Activated T-cell treated with anti-CD3 and anti-CD28 coated beads, Interleukin-2, amount 50 U/mL, for 24 hours (primary cell): ENCODE results near the gene SLC25A33.

Experiments used
- DNase-seq: peaks from one replicate; pipeline ENCODE4 v3.0.0-alpha.2; 2020
- H3K27ac Mint-ChIP-seq: 2 replicates; pipeline ENCODE4 v1.8.0; 2020; ENCODE audit warnings: mild to moderate bottlenecking, mixed read lengths
- H3K27me3 Mint-ChIP-seq: 2 replicates; pipeline ENCODE4 v1.8.0; 2020; ENCODE audit warnings: mixed read lengths
- H3K36me3 Mint-ChIP-seq: 2 replicates; pipeline ENCODE4 v1.8.0; 2020; ENCODE audit warnings: low read depth, mixed read lengths
- H3K4me1 Mint-ChIP-seq: 2 replicates; pipeline ENCODE4 v1.8.0; 2020; ENCODE audit warnings: low read depth, mixed read lengths
- H3K4me3 Mint-ChIP-seq: 2 replicates; pipeline ENCODE4 v1.8.0; 2020; ENCODE audit warnings: mild to moderate bottlenecking, moderate library complexity, mixed read lengths
- H3K9me3 Mint-ChIP-seq: 2 replicates; pipeline ENCODE4 v1.8.0; 2020; ENCODE audit warnings: mixed read lengths

The SLC25A33 gene

DNA sequence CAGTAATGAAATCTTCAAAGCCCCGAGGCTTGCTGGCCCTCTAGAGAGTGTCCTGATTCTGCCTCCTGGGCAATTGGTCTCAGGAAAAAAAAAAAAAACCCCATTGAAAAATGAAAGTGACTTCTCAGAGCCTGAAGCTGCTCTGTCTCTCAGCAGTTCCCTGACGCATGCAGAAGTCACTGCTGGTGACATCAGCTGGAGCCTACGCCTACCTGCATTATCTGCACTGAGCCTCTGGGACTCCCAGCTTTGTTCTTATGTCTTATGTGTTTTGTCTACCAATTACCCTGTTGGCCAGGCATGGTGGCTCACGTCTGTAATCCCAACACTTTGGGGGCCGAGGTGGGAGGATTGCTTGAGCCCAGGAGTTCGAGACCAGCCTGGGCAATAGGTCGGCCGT, 10.1 kb upstream of the SLC25A33 start:
- DNase-seq: no peak
- Mint-ChIP-seq H3K36me3 (no peaks in the 10 kb centered on the region), H3K9me3 (no peaks in the 10 kb centered on the region), H3K27me3 (no peaks in the 10 kb centered on the region), H3K4me3 (no peak overlapping the region), H3K27ac (no peak overlapping the region), H3K4me1 (no peaks in the 10 kb centered on the region)

DNA sequence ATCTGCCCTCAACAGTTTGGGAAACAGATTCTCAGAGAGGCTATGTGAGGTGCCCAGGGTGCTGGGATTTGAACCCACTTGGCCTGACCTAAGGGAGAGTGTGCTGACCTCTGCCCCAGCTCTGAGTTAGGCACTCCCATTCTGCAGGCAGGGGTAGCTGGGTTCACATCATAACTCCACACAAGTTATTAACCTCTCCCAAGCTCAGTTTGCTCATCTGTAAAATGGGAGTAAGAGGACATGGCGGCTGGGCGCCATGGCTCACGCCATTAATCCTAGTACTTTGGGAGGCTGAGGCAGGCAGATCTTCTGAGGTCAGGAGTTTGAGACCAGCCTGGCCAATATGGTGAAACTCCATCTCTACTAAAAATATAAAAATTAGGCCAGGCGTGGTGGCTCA, 8.9 kb upstream of the SLC25A33 start:
- no peak for DNase-seq
- H3K4me1 Mint-ChIP-seq: no peaks in the 10 kb centered on the region
- no peaks in the 10 kb centered on the region for H3K36me3 Mint-ChIP-seq
- H3K27ac Mint-ChIP-seq: no peak overlapping the region
- H3K9me3 Mint-ChIP-seq: no peaks in the 10 kb centered on the region
- no peaks in the 10 kb centered on the region for H3K27me3 Mint-ChIP-seq
- H3K4me3 Mint-ChIP-seq: no peak overlapping the region

GRCh38 chr1:9534953-9535352, 4.3 kb upstream of the SLC25A33 start:
- no peaks in the 10 kb centered on the region for H3K9me3 Mint-ChIP-seq
- no peak overlapping the region for H3K27ac Mint-ChIP-seq
- H3K27me3 Mint-ChIP-seq: no peaks in the 10 kb centered on the region
- H3K4me1 Mint-ChIP-seq: peaks cover 15% of the 10 kb centered on the region
- peaks cover under 1% of the 10 kb centered on the region for H3K36me3 Mint-ChIP-seq
- DNase-seq: no peak
- no peak overlapping the region for H3K4me3 Mint-ChIP-seq

DNA sequence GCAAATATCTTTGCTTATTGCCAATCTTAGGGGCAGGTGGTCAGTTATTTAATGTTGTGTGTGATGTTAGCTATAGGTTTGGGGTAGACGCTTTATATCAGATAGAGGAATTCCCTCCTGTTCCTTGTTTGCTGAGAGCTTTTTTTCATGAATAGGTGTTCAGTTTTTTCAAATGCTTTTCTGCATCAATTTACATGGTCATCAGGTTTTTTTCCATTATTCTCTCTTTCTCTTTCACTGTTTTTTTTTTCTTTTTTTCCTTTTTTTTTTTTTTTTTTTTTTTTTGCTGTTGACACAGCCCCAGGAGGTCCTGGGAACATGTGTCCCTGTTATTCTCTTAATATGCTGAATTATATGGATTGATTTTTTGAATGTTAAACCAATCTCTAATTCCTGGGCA, 3.0 kb upstream of the SLC25A33 start:
- H3K4me1 Mint-ChIP-seq: peaks cover 25% of the 10 kb centered on the region
- no peak overlapping the region for H3K27ac Mint-ChIP-seq
- DNase-seq: no peak
- H3K36me3 Mint-ChIP-seq: peaks cover 13% of the 10 kb centered on the region
- no peaks in the 10 kb centered on the region for H3K9me3 Mint-ChIP-seq
- no peaks in the 10 kb centered on the region for H3K27me3 Mint-ChIP-seq
- H3K4me3 Mint-ChIP-seq: no peak overlapping the region

GRCh38 chr1:9537863-9538668, 1.2 kb upstream of the SLC25A33 start:
- Mint-ChIP-seq H3K4me1 (peaks cover 36% of the 10 kb centered on the region), H3K9me3 (no peaks in the 10 kb centered on the region), H3K4me3 (no peak overlapping the region), H3K36me3 (peaks cover 25% of the 10 kb centered on the region), H3K27ac (peak overlapping the region; percentile 4), H3K27me3 (no peaks in the 10 kb centered on the region)
- DNase-seq: no peak

- H3K27ac Mint-ChIP-seq: peak overlapping the region; percentile 86
- H3K4me3 Mint-ChIP-seq: peak overlapping the region; percentile 69
- no peaks in the 10 kb centered on the region for H3K9me3 Mint-ChIP-seq
- H3K36me3 Mint-ChIP-seq: peaks cover 25% of the 10 kb centered on the region
- no peaks in the 10 kb centered on the region for H3K27me3 Mint-ChIP-seq
- peaks cover 36% of the 10 kb centered on the region for H3K4me1 Mint-ChIP-seq
- no peak for DNase-seq
These were observed 548 bp upstream of the SLC25A33 start for GRCh38 chr1:9538669-9539164.

- Mint-ChIP-seq H3K36me3 (peaks cover 28% of the 10 kb centered on the region), H3K27ac (peak overlapping the region; percentile 91), H3K4me3 (peak overlapping the region; percentile 94), H3K4me1 (peaks cover 39% of the 10 kb centered on the region), H3K9me3 (no peaks in the 10 kb centered on the region), H3K27me3 (no peaks in the 10 kb centered on the region)
- peak; percentile 81 for DNase-seq
These were observed 725 bp downstream of the SLC25A33 start for GRCh38 chr1:9539829-9540550.

DNA sequence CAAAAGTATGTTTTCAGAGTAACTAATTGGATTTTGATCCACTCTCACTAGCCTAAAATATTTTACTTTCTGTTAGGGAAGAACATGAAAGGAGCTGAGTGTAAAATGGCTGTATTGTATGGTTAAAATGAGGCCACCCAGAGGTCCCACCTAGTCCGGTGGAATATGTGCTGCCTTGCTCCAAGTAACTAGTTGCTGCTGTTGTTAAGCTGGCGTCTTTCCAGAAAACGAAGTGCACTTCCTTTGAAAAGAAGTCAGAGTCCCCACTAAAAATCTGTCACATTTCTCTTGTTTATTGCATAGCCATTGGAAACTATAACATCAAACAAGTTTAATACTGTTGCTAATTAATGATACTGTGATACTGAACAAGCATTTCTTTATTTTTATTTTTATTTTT, 3.2 kb downstream of the SLC25A33 start:
- peak overlapping the region; percentile 13 for H3K4me3 Mint-ChIP-seq
- H3K27ac Mint-ChIP-seq: no peak overlapping the region
- H3K4me1 Mint-ChIP-seq: peaks cover 48% of the 10 kb centered on the region
- no peaks in the 10 kb centered on the region for H3K27me3 Mint-ChIP-seq
- peaks cover 36% of the 10 kb centered on the region for H3K36me3 Mint-ChIP-seq
- no peak for DNase-seq
- no peaks in the 10 kb centered on the region for H3K9me3 Mint-ChIP-seq

DNA sequence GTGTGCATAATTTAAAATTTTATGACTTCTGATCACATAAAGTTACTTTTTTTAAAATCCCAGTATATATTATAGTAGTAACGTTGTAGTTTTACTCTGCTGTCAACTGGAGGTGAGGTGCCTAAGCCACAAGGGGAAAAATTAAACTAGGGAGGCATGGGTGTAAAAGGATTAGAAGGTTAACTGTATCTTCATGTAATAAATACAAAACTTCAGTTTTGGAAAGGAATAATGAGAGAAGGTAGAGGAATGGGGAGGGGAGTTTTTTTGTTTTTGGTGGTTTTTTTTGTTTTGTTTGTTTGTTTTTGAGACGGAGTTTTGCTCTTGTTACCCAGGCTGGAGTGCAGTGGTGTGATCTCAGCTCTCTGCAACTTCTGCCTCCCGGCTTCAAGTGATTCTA, 5.7 kb downstream of the SLC25A33 start:
- H3K4me3 Mint-ChIP-seq: no peak overlapping the region
- H3K4me1 Mint-ChIP-seq: peaks cover 40% of the 10 kb centered on the region
- no peaks in the 10 kb centered on the region for H3K27me3 Mint-ChIP-seq
- peaks cover 47% of the 10 kb centered on the region for H3K36me3 Mint-ChIP-seq
- no peak overlapping the region for H3K27ac Mint-ChIP-seq
- no peaks in the 10 kb centered on the region for H3K9me3 Mint-ChIP-seq
- no peak for DNase-seq

- H3K4me3 Mint-ChIP-seq: no peak overlapping the region
- no peaks in the 10 kb centered on the region for H3K9me3 Mint-ChIP-seq
- H3K36me3 Mint-ChIP-seq: peaks cover 52% of the 10 kb centered on the region
- no peaks in the 10 kb centered on the region for H3K27me3 Mint-ChIP-seq
- peaks cover 18% of the 10 kb centered on the region for H3K4me1 Mint-ChIP-seq
- H3K27ac Mint-ChIP-seq: no peak overlapping the region
- no peak for DNase-seq
These were observed 10.8 kb downstream of the SLC25A33 start for GRCh38 chr1:9549955-9550546.

DNA sequence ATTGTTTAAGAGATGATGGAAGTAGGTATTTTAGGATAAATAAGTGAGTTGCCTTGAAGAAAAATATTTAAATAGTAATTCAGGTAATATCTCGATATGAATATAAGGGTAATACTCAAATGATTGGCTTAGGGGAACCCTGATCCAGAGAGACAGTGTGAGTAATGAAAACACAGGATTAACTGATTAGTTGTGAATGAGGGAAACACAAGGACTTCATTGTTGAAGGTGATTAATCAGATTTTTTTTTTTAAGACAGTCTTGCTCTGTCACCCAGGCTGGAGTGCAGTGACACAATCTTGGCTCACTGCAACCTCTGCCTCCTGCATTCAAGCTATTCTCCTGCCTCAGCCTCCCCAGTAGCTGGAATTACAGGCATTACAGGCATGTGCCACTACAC, 12.7 kb downstream of the SLC25A33 start:
- Mint-ChIP-seq H3K4me1 (peaks cover 19% of the 10 kb centered on the region), H3K36me3 (peaks cover 67% of the 10 kb centered on the region), H3K27me3 (no peaks in the 10 kb centered on the region), H3K27ac (no peak overlapping the region), H3K4me3 (no peak overlapping the region), H3K9me3 (no peaks in the 10 kb centered on the region)
- no peak for DNase-seq

DNA sequence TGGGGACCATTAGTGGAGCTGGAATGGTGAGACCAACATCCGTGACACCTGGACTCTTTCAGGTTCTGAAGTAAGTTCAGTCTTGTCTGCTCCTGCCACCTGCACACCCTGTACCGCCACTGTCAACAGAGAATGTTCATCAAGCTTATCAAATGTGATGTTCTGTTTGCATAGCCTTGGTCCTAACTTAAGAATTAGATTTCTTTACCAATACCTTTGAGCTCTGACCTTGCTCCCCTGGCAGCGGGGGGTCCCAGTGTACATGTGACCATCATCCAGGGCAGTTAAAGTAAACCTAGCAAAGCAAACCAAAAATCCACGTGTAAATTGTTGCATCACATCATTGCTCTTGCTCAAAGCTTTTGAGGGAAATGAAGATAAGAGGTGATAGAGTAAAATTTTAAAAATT, 14.5 kb downstream of the SLC25A33 start:
- Mint-ChIP-seq H3K4me1 (peaks cover 25% of the 10 kb centered on the region), H3K27me3 (no peaks in the 10 kb centered on the region), H3K27ac (no peak overlapping the region), H3K9me3 (no peaks in the 10 kb centered on the region), H3K36me3 (peaks cover 73% of the 10 kb centered on the region), H3K4me3 (no peak overlapping the region)
- DNase-seq: no peak

DNA sequence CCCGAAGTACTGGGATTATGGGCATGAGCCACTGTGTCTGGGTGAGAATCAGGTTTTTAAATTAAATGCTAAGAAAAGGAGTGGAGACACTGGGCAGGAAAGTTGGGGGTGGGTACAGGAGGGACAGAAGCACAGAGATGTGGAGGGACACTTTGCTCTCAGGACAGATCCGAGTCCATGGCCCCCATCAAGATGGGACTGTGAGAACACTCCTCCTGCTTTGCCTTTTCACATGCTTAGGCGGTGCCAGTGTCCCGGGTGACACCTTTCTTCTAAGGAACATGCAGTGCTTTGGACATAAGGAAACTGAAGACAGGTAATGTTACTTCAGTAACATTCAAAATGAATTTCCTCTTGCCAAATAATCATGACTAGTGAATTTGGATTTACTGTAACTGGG, 16.7 kb downstream of the SLC25A33 start:
- Mint-ChIP-seq H3K4me1 (peaks cover 35% of the 10 kb centered on the region), H3K27me3 (no peaks in the 10 kb centered on the region), H3K27ac (no peak overlapping the region), H3K9me3 (no peaks in the 10 kb centered on the region), H3K4me3 (no peak overlapping the region), H3K36me3 (peaks cover 78% of the 10 kb centered on the region)
- DNase-seq: no peak

- DNase-seq: no peak
- Mint-ChIP-seq H3K27ac (no peak overlapping the region), H3K4me3 (no peak overlapping the region), H3K27me3 (no peaks in the 10 kb centered on the region), H3K36me3 (peaks cover 80% of the 10 kb centered on the region), H3K9me3 (no peaks in the 10 kb centered on the region), H3K4me1 (peaks cover 37% of the 10 kb centered on the region)
These were observed 18.4 kb downstream of the SLC25A33 start for GRCh38 chr1:9557624-9558023.
